HG02571 (cell line): ENCODE measurements around the gene NCOR2.

Experiments used
- ATAC-seq: cut with Tn5 transposase; IDR thresholded peaks from one replicate; pipeline ENCODE4 v1.9.1; 2021; ENCODE audit warnings: mild to moderate bottlenecking, moderate library complexity; ENCODE audit not compliant: unreplicated experiment

Gene NCOR2

DNA sequence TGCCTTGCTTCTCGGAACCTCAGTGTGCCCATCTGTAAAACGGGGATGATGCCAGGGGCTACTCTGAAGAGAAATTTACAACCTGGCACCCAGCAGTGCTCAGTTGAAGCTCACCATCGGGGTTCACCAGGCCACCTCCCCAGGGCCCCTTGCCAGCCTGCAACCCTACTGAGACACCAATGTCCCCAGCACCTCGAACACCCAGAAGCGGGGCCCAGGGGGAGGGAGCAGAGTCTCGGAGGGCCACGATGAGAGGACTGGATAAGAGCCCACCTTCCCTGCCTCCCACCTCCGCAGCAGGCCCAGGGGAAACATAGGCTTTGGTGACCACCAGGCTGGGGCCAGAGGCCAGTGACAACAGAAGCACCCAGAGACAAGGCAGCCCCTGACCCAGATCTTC, 22.4 kb downstream of the NCOR2 start:
- no peak for ATAC-seq

DNA sequence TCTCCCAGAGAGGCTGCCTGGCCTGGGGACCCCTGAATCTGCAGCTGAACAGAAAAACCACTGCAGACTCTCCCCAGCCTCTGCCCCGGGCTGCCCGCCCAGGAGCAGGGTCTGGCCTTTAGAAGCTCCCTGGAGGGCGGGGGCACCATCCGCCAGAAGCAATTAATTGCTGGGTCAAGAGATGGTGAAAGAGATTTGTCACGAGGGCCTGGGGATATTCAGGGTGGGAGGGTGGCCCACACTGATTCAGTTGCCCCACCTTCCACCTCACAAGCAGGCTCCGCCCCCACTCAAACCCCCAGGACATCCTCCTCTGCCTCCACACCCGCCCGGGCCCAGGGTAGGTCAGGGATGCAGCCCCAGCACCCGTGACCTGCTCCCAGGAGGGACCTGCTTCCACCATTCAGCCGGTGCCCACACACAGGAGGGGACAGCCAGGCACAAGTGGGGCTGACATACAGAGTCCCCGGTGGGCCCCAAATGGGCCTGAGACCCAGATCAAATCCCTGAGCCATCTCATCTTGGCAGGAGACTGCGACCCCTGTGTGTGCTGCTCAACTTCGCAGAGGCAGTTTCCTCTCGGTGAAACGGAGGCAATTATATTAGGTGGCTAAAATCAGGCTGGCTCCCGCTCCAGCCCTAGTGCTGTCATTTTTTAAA, 23.0 kb downstream of the NCOR2 start:
- no peak for ATAC-seq

DNA sequence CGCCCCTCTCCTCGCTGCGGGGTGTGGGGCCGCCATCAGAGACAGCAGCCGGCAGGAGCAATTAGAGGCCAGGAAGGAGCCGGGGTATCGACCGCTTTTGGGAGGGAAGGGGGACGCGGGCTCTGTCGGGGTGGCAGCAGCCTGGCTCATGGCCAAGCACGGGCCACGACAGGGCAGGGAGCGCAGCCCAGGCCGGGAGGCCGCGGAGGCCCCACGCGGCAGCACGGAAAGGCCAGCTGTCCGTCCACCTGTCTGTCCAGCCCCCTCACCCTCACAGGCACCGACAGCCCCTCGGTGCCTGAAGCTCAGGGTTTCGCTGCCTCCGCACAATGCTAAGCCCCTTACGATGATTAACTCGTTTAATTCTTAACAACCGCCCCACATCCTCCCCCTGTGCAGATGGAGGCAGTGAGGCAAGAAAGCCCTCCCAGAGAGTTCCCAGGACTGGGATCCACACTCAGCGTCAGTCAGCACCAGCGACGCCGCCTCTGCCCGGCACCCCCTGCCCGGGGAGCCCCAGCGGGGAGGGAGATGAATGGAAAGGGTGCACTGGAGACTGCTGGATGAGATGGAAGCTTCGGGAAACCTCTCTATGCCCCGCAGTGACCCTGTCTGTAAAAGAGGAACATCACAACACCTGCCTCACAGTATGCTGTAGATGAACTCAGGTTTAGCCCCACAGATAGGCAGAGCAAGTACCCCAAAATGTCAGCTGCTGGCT, 23.7 kb downstream of the NCOR2 start:
- ATAC-seq, result no peak

DNA sequence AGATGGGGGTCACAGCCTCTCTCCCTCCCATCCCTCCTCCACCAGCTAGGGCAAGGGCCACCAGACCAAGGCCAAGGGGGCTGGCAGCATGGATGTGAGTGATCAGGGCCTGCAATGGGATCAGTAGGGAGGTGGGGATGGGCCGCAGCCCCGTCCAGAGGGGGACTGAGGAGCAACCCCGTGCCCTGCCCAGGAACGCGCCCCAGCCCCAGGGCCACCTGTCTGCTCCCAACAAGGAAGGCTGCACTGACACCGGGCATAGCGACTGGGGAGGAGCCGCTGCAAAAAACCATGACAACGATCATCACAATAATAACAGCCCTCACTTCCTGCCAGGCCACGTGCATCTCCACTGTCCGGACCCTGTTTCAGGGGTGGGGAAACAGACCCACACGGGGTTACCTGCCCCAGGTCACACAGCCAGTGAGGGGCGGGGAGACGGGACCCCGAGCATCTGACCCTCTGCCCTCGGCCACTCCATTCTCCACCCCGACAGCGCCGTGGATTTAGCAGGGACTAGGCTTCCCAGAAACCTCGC, 24.3 kb downstream of the NCOR2 start:
- ATAC-seq, result no peak

GRCh38 chr12:124542021-124542949, 25.1 kb downstream of the NCOR2 start:
- no peak for ATAC-seq

DNA sequence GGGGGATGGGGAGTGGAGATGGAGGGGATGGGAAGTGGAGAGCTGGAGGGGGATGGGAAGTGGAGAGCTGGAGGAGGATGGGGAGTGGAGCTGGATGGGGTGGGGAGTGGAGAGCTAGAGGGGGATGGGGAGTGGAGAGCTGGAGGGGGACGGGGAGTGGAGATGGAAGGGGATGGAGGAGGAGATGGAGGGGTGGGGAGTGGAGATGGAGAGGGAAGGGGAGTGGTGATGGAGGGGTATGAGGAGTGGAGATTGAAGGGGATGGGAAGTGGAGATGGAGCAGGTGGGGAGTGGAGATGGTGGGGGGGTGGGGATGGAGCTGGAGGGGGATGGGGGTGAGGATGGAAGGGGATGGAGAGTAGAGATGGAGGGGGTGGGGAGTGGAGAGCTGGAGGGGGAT, 26.1 kb downstream of the NCOR2 start:
- no peak for ATAC-seq

- ATAC-seq, result no peak
Measured at GRCh38 chr12:124539084-124540041, 28.0 kb downstream of the NCOR2 start.

- no peak for ATAC-seq
Measured at GRCh38 chr12:124538194-124539082, 29.0 kb downstream of the NCOR2 start.

GRCh38 chr12:124537525-124538193, 29.8 kb downstream of the NCOR2 start:
- ATAC-seq, result no peak

GRCh38 chr12:124536641-124537040, 30.8 kb downstream of the NCOR2 start:
- ATAC-seq, result no peak

DNA sequence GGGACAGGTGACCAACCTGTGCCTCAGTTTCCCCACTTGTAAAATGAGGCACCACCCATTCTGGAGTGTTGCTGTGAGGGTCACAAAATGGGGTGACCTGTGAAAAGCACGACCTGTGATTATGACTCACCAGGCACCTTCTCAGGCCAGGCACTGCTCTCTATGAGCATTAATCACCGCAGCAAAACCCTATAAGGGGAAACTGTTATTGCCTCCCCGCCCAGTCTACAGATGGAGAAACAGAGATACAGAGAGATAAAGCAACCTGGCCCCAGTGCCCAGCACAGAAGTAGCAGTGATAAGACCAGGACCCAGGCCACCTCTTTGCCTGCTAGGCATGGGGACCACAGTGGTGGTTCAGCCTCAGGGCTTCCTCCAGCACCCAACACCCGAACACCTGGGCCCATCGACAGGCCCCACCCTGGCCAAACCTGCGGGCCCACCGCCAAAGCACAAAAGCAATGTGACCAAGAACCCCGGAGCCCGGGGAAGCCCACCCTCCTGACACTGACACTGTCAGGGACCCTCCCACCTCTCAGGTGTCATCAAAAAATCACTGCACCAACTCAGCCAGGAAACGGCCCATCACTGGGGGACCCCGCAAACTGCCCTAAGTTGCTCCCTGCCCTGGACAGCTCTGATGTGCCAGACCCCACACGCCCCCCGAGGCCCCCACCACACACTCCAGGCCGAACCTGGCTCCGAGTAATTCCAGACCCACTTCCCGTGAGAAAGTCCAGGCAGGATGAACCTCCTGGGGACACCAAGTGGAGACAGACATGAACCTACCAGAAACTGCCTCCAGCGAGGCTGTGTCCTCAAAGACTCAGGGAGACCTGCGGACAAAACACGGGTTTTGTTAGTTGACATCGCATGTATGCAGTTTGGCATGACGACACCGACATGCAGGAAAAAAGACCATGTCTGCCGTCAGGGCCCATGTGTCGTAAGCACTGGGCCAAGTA, 32.4 kb downstream of the NCOR2 start:
- no peak for ATAC-seq

GRCh38 chr12:124533456-124533855, 34.0 kb downstream of the NCOR2 start:
- no peak for ATAC-seq

DNA sequence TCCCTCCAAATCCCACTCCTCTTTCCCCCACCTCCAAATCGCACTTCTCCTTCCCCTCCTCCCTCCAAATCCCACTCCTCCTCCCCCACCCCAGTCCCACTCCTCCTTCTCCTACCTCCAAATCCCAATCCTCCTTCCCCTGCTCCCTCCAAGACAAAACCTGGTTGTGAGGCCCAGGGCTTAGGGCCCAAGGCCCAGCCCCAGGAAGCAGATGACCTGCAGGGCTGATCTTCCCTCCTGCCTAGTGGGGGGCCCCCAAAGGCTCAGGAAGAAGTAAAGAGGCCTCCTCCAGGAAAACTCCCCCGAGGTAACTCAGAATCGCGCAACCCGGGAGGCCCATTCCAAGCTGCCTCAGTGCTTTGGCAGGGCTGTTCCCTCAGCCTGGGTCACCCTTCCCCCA, 34.4 kb downstream of the NCOR2 start:
- no peak for ATAC-seq

DNA sequence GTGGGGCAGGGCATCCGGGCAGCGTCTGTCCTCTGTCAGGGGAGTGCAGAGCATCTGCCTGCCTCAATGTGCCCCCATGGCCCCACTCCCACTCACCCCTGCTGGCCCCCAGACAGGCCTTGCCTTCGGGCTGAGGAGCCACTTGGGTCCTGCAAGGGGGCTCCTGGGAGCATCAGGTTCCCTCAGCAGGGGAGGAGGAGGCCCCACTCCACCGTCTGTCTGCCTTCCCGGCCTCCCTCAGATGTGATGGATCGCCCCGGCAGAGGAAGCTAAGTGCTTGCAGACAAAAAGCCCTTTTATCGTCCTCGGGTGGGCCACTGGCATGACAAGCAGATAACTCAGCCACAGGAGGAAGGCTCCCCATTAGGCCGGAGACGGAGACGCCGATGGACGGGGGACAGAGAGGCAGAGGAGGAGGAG, 35.1 kb downstream of the NCOR2 start:
- no peak for ATAC-seq

DNA sequence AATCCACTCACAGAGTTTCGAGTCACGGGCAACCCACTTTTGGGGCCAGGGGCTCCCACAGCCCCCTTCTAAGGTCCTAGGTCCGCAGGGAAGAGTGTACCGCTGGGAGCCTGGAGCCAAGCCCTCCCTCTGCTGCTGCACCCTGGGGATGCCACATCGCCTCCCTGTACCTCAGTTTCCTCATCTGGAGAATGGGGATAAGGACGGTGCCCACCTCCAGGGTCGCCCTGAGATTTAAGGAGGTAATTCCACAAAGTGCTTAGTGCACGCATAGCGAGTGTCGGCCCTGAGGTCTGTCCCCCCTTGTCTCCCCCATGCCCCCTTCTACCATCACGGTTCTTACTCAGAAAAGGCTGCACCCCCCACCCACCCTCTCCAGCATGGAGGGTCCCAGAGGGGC, 35.5 kb downstream of the NCOR2 start:
- ATAC-seq, result no peak

GRCh38 chr12:124531281-124531745, 36.1 kb downstream of the NCOR2 start:
- no peak for ATAC-seq

GRCh38 chr12:124530637-124531263, 36.7 kb downstream of the NCOR2 start:
- ATAC-seq, result no peak
